Measurements from ENCODE around the gene ACP2. TPM values are rescaled to one million over a fixed set of nuclear protein-coding genes. Genes with fewer than 3 reads are reported as not detected.
"Not testable (repeated sequence)": the region's sequence is repeated elsewhere in the genome, so short reads cannot be mapped to it uniquely, and the experiment has no call there.

The ACP2 gene
- total RNA-seq, 2 experiments from 2014 or later, result 24.5 to 26.5 TPM

- H3K4me2 ChIP-seq (ENCODE audit: low read length), result no peak overlapping the region
These were observed 35.7 kb downstream of the ACP2 start for GRCh38 chr11:47212938-47213337.

DNA sequence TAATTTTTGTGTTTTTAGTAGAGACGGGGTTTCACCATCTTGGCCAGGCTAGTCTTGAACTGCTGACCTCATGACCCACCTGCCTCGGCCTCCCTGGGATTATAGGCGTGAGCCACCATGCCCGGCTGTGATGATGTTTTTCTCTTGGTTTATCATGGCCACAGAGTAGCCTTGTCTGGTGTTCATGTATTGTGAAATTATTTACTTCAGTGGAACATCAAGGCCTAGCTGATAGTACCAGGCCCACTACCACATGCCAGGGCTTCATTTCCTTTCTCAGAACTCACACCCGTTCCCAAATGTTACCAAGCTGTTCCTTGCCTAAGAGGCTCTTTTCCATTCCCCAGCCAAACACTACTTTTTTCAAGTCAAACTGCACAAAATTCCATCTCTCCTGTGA is 40.0 kb downstream of the ACP2 start:
- no TSS peak for BruUV-seq (replicated peaks)
- no peak for TF ChIP-seq CTCF (conservative IDR thresholded peaks at IDR 0.05; ENCODE audit: low read length)
- CTCF ChIA-PET (ENCODE audit: unreplicated experiment), result no interaction called here

More at GRCh38 chr11:47212938-47213337, 35.7 kb downstream of the ACP2 start:
- H3K4me1 ChIP-seq (ENCODE audit: insufficient read depth, low read length, poor library complexity, severe bottlenecking), result peaks cover 40% of the 10 kb centered on the region
- intact Hi-C loops (cut with micrococcal nuclease; ENCODE audit: unreplicated experiment), result no loop called here
- no peak for DNase-seq (ENCODE audit: low spot score)
- no TSS peak for BruUV-seq (replicated peaks)
- no peaks in the 10 kb centered on the region for H3K79me2 ChIP-seq (ENCODE audit: insufficient read depth, low read depth, low read length)
- no peak for TF ChIP-seq CTCF (conservative IDR thresholded peaks at IDR 0.05; ENCODE audit: low read length)
- TF ChIP-seq EZH2phosphoT487 (IDR thresholded peaks at IDR 0.05; ENCODE audit: borderline replicate concordance, low read depth, low read length), result no peak
- ChIA-PET CTCF (ENCODE audit: unreplicated experiment) (no interaction called here), POLR2A (interaction anchor here (0.6 to 3.6 kb wide), 5 partner anchors 12 to 333 kb away, joined by 3 to 25 read pairs (median 4); partner anchors contain the start of gene ACP2)
- no peaks in the 10 kb centered on the region for H4K20me1 ChIP-seq (ENCODE audit: insufficient read depth, low read length)
- H3K9me2 ChIP-seq (ENCODE audit: insufficient read depth, low read length), result no peaks in the 10 kb centered on the region
- no peak overlapping the region for H3K4me3 ChIP-seq (ENCODE audit: low read depth, low read length, poor library complexity, severe bottlenecking)
- H3K36me3 ChIP-seq (ENCODE audit: insufficient read depth, low read length), result no peaks in the 10 kb centered on the region
- H3K9me3 ChIP-seq (ENCODE audit: low read length), result no peaks in the 10 kb centered on the region
- H3K27ac ChIP-seq (ENCODE audit: low read depth, low read length, poor library complexity, severe bottlenecking), result no peak overlapping the region
- H2AFZ ChIP-seq (ENCODE audit: low read length), result no peak overlapping the region

DNA sequence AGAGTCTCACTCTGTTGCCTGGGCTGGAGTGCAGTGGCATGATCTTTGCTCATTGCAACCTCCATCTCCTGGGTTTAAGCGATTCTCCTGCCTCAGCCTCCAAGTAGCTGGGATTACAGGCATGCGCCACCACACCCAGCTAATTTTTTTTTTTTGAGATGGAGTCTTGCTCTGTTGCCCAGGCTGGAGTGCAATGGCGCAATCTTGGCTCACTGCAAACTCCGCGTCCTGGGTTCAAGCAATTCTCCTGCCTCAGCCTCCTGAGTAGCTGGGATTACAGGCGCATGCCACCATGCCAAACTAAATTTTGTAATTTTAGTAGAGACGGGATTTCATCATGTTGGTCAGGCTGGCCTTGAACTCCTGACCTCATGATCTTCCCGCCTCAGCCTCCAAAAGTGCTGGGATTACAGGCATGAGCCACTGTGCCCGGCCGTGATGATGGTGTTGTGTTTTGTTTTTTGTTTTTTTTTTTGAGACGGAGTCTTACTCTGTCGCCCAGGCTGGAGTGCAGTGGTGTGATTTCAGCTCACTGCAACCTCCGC is 40.5 kb downstream of the ACP2 start:
- H3K4me1 ChIP-seq (ENCODE audit: insufficient read depth, low read length, poor library complexity, severe bottlenecking); H3K9me2 ChIP-seq (ENCODE audit: insufficient read depth, low read length); H3K27ac ChIP-seq (ENCODE audit: low read depth, low read length, poor library complexity, severe bottlenecking); H3K4me3 ChIP-seq (ENCODE audit: low read depth, low read length, poor library complexity, severe bottlenecking); H3K36me3 ChIP-seq (ENCODE audit: insufficient read depth, low read length); DNase-seq (ENCODE audit: low spot score); H2AFZ ChIP-seq (ENCODE audit: low read length); H3K79me2 ChIP-seq (ENCODE audit: insufficient read depth, low read depth, low read length); BruUV-seq (replicated peaks); H3K9me3 ChIP-seq (ENCODE audit: low read length); intact Hi-C loops (cut with micrococcal nuclease; ENCODE audit: unreplicated experiment); H4K20me1 ChIP-seq (ENCODE audit: insufficient read depth, low read length); H3K4me2 ChIP-seq (ENCODE audit: low read length): not testable (repeated sequence)
- ChIA-PET POLR2A (interaction anchor here (0.7 to 1.2 kb wide), 3 partner anchors 12 to 252 kb away, joined by 3 to 4 read pairs (median 3); partner anchors contain the start of gene ACP2), CTCF (ENCODE audit: unreplicated experiment) (interaction anchor here (0.7 kb wide), 1 partner anchor 12 kb away, joined by 3 read pairs; no protein-coding TSS in a partner anchor)

More for the DNA sequence above, 40.0 kb downstream of the ACP2 start:
- H3K9me3 ChIP-seq (ENCODE audit: low read length), result no peaks in the 10 kb centered on the region
- no peak overlapping the region for H2AFZ ChIP-seq (ENCODE audit: low read length)
- no peaks in the 10 kb centered on the region for H3K79me2 ChIP-seq (ENCODE audit: insufficient read depth, low read depth, low read length)
- POLR2A ChIA-PET, result interaction anchor here (1.2 kb wide), 1 partner anchor 40 kb away, joined by 3 read pairs; the partner anchor contains the start of gene ACP2
- intact Hi-C loops (cut with micrococcal nuclease; ENCODE audit: unreplicated experiment), result no loop called here
- H3K36me3 ChIP-seq (ENCODE audit: insufficient read depth, low read length), result no peaks in the 10 kb centered on the region
- no peaks in the 10 kb centered on the region for H4K20me1 ChIP-seq (ENCODE audit: insufficient read depth, low read length)
- H3K9me2 ChIP-seq (ENCODE audit: insufficient read depth, low read length), result no peaks in the 10 kb centered on the region
- H3K4me1 ChIP-seq (ENCODE audit: insufficient read depth, low read length, poor library complexity, severe bottlenecking), result peaks cover 2% of the 10 kb centered on the region
- H3K4me3 ChIP-seq (ENCODE audit: low read depth, low read length, poor library complexity, severe bottlenecking), result no peak overlapping the region
- DNase-seq (ENCODE audit: low spot score), result no peak
- H3K4me2 ChIP-seq (ENCODE audit: low read length), result no peak overlapping the region
- no peak overlapping the region for H3K27ac ChIP-seq (ENCODE audit: low read depth, low read length, poor library complexity, severe bottlenecking)

All from OCI-LY7 (cell line).